BE2C (cell line): ENCODE data around the gene MYO18B.

Experiments
- DNase-seq: peaks from one replicate; pipeline ENCODE4 v3.0.0-alpha.2; 2020
- H3K27me3 ChIP-seq: fragments of 250-450 bp; sonication (Bioruptor Pico); 2 replicates; pipeline ENCODE4 v1.5.1; 2020; ENCODE audit warnings: mild to moderate bottlenecking
- H3K36me3 ChIP-seq: fragments of 250-450 bp; sonication (Bioruptor Pico); 2 replicates; pipeline ENCODE4 v1.5.1; 2020; ENCODE audit warnings: mild to moderate bottlenecking
- H3K4me1 ChIP-seq: fragments of 250-450 bp; sonication (Bioruptor Pico); 2 replicates; pipeline ENCODE4 v1.5.1; 2020
- H3K4me3 ChIP-seq: 2 replicates; pipeline ENCODE4 v1.5.1; 2011; ENCODE audit warnings: low read depth, low read length
- H3K9me3 ChIP-seq: fragments of 250-450 bp; sonication (Bioruptor Pico); 2 replicates; pipeline ENCODE4 v1.5.1; 2020
- TF ChIP-seq, protein P1 (sequence below): IDR thresholded peaks from 2 replicates; pipeline ENCODE4 v1.5.1; 2012; ENCODE audit warnings: mild to moderate bottlenecking, low read depth, low read length

The MYO18B gene

DNA sequence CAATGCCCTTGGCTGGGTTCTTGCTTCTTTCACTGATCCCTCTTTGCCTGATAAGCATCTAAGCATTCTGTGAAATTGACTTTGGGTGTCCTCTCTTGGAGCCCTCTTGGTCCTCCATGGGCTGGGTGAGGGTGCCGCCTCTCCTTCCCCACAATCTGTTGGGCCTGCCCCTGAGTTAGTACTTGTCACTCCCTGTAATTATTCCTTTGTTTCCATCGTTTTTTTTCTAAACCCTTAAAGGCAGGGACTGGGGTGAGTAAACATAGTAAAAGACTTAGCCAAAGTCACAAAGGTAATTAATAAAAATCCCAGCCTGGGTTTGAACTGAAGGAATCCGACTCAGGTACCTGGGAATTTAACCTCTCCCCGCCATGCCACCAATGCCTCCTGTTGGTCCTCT lies 188.1 kb downstream of the MYO18B start:
- H3K27me3 ChIP-seq = no peaks in the 10 kb centered on the region
- H3K4me3 ChIP-seq = no peak overlapping the region
- no peak for DNase-seq
- no peaks in the 10 kb centered on the region for H3K9me3 ChIP-seq
- TF ChIP-seq, protein P1, sequence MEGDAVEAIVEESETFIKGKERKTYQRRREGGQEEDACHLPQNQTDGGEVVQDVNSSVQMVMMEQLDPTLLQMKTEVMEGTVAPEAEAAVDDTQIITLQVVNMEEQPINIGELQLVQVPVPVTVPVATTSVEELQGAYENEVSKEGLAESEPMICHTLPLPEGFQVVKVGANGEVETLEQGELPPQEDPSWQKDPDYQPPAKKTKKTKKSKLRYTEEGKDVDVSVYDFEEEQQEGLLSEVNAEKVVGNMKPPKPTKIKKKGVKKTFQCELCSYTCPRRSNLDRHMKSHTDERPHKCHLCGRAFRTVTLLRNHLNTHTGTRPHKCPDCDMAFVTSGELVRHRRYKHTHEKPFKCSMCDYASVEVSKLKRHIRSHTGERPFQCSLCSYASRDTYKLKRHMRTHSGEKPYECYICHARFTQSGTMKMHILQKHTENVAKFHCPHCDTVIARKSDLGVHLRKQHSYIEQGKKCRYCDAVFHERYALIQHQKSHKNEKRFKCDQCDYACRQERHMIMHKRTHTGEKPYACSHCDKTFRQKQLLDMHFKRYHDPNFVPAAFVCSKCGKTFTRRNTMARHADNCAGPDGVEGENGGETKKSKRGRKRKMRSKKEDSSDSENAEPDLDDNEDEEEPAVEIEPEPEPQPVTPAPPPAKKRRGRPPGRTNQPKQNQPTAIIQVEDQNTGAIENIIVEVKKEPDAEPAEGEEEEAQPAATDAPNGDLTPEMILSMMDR = no peak
- H3K4me1 ChIP-seq = peaks cover 6% of the 10 kb centered on the region
- H3K36me3 ChIP-seq = no peaks in the 10 kb centered on the region

DNA sequence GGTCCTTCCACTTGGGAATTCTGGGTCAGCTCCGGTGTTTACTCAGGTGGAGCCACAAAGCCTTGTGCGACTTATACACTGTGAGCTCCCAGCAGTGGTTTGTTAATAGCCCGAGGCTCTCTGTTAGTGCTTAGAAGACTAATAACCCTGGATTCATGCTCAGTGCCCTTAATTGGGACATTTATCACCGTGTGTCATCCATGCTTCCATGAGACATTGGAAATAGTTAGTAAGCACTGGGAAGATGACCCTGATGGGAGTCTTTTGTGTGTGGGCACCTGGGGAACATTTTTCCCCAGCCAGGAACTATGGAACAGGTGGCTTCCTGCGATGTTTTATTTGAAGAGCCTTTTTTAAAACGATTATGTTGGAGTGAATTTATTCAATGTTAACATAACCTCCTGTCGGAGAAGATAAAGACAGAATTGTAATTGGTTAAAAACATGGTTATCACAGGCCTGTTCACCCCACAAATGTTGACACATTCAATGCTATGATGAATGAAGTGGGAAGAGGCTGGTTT lies 188.9 kb downstream of the MYO18B start:
- Histone ChIP-seq H3K4me1 (peaks cover 6% of the 10 kb centered on the region), H3K36me3 (no peaks in the 10 kb centered on the region), H3K4me3 (no peak overlapping the region), H3K27me3 (no peaks in the 10 kb centered on the region), H3K9me3 (no peaks in the 10 kb centered on the region)
- DNase-seq = peak; percentile 56
- TF ChIP-seq, protein P1 = no peak

DNA sequence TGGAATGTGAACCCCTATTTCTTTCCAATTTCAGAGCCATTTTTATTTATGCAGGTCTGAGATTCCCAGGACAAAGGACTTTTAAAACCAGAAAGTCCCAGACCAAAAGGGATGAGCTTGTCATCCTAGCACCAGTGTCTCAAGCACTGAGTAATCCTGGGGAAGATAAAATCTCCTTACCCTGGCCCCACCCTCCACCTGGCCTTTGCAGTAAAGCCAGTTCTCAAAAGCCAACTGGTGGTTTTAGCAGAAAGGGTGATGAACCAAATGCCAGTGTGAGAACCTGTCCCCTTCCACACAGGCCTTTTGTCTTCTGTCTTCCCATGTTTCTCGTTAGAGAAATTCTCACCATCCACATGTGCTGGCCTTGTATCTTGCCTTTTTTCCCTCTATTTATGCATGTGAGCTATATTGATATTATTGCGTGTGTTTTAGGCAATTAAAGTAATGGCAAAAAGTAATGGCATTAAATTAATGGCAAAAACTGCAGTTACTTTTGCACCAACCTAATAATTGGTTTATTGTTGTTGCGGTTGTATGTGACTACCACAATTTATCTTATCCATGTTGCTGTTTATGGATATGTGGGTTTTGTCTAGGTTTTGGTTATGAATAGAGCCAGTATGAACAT lies 191.3 kb downstream of the MYO18B start:
- Histone ChIP-seq H3K27me3 (no peaks in the 10 kb centered on the region), H3K36me3 (no peaks in the 10 kb centered on the region), H3K9me3 (no peaks in the 10 kb centered on the region), H3K4me3 (no peak overlapping the region), H3K4me1 (no peaks in the 10 kb centered on the region; the same call in 1 of the 2 replicates)
- TF ChIP-seq, protein P1 = no peak
- DNase-seq = no peak

DNA sequence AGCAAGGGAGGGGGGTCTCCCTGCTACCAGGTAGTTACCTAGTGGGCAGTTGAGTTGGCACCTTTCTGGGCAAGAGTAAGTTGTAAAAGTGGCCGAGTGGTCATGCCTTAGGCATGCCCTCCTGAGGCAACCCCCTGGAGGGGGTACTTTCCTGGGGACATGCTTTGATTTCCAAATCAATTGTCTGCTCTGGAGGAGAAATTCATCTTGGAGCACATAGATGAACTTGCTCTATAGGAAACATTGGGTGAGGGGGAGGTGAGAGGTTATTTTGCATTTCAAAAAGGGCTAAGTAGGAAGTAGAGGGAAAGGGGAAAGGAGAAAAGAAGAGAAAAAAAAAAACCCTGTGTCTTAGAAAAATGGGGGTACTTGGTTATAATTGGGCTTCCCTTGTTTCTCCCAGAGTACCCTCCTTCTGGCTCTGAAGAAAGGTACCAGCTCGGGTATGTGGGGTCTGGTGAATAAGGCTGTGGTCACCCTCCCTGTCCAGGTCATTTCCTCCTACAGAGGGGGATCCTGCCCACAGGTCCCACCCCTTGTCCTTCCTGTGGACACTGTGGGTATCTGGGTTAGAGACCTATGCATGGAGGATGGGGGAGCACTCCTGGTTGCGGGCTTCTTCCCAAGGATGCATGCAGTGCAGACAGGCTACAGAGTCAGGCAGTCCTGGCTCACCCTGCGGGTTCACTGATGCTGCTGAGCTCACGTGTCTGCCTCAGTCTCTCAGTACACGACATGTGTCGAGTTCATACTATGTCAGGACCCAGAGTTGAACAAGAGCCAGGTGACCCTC lies 193.5 kb downstream of the MYO18B start:
- Histone ChIP-seq H3K9me3 (no peaks in the 10 kb centered on the region), H3K4me3 (no peak overlapping the region), H3K4me1 (no peaks in the 10 kb centered on the region; the same call in none of the 2 replicates), H3K36me3 (no peaks in the 10 kb centered on the region), H3K27me3 (no peaks in the 10 kb centered on the region)
- TF ChIP-seq, protein P1 = no peak
- DNase-seq = no peak

DNA sequence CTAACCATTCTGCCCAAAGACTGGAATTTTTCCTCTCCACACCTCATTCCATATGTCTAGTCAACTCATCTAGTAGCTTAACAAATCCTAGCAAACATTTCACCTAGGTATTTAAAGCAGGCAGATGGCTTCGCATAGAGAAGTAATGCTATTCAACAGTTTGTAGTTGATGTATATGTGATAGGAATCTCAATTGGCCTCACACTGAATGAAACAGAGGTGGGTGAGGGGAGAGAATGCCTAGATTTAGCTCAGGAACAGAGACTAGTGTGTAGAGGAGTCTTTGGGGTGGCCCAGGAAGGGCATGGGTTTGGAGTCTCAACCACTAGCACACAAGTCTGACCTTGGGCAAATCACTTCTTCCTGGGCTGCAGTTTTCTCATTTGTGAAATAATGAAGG lies 196.2 kb downstream of the MYO18B start:
- H3K36me3 ChIP-seq = no peaks in the 10 kb centered on the region
- DNase-seq = no peak
- TF ChIP-seq, protein P1 = no peak
- no peaks in the 10 kb centered on the region for H3K9me3 ChIP-seq
- H3K4me1 ChIP-seq = peaks cover 17% of the 10 kb centered on the region
- H3K27me3 ChIP-seq = no peaks in the 10 kb centered on the region
- no peak overlapping the region for H3K4me3 ChIP-seq

DNA sequence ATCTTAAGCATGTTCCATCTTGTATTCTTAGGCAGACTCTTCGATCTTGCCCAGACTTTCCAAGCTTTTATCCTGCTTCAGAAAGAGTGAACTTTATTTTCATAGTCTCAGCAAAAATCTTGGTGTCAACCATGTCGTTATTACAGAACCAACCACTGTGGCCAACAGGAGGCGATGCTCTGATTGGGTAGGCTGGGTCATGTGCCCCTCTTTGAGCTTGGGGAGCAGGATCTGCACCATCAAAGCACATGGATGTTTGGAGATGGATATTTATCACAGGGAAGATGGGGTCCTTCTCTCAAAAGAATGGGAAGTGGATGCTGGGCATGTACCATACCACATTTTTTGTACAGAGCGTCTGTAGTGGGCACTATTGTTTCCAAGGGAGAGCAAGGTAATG lies 197.4 kb downstream of the MYO18B start:
- no peaks in the 10 kb centered on the region for H3K36me3 ChIP-seq
- H3K4me3 ChIP-seq = no peak overlapping the region

More for the DNA sequence above, 197.4 kb downstream of the MYO18B start:
- Histone ChIP-seq H3K9me3 (no peaks in the 10 kb centered on the region), H3K27me3 (no peaks in the 10 kb centered on the region), H3K4me1 (peaks cover 20% of the 10 kb centered on the region)
- TF ChIP-seq, protein P1 = peak; percentile 16; the same call in 1 of the 2 replicates
- DNase-seq = no peak
